Right lobe of liver (tissue), 6 donors: ENCODE measurements around the gene SPEF1. TPM values are rescaled to one million over a fixed set of nuclear protein-coding genes. Genes with fewer than 3 reads are reported as not detected.

ENCODE experiments used
- ATAC-seq, 4 donors: fragments of 200-7000 bp; cut with Tn5 transposase; one replicate each; pipeline ENCODE4 v1.9.1; 2020; ENCODE audit warnings: mild to moderate bottlenecking in 4 of 4, moderate library complexity in 4 of 4
- DNase-seq, 3 donors: peaks; one replicate each; pipeline ENCODE4 v3.0.0-alpha.2; 2020
- H3K27ac ChIP-seq, 3 donors: fragments of 200-600 bp; one replicate each; pipeline ENCODE4 v1.8.0; 2022
- H3K27me3 ChIP-seq, 2 donors: fragments of 200-600 bp; one replicate each; pipeline ENCODE4 v1.8.0; 2022
- H3K36me3 ChIP-seq, 4 donors: fragments of 200-600 bp; sonication (generic) in 1 of 4; one replicate each; pipeline versions ENCODE4 v1.5.1 to v1.8.0; 2017 to 2022; ENCODE audit warnings: control low read depth in 1 of 4
- H3K4me1 ChIP-seq, 4 donors: fragments of 200-600 bp; sonication (generic) in 1 of 4; one replicate each; pipeline versions ENCODE4 v1.5.1 to v1.8.0; 2017 to 2022; ENCODE audit warnings: control low read depth in 1 of 4
- H3K4me3 ChIP-seq, 3 donors: fragments of 200-600 bp; one replicate each; pipeline ENCODE4 v1.8.0; 2022
- H3K9me3 ChIP-seq, 4 donors: fragments of 200-600 bp; sonication (generic) in 1 of 4; one replicate each; pipeline versions ENCODE4 v1.5.1 to v1.8.0; 2017 to 2022; ENCODE audit warnings: control low read depth in 1 of 4
- CTCF ChIP-seq, 4 donors: fragments of 200-600 bp in 3 of 4; fragments of 450-650 bp in 1 of 4; IDR thresholded peaks; one replicate each; pipeline versions ENCODE4 v1.5.1 to v1.8.0; 2016 to 2022; ENCODE audit warnings: antibody characterized with exemption in 4 of 4, mild to moderate bottlenecking in 2 of 4
- POLR2A ChIP-seq: fragments of 450-650 bp; IDR thresholded peaks from one replicate; pipeline ENCODE4 v1.6.1; 2017; ENCODE audit warnings: antibody characterized with exemption, mild to moderate bottlenecking
- WGBS: methylation state at CpG from one replicate; pipeline ENCODE4 v1.1.6; 2018; ENCODE audit warnings: low coverage, low lambda C conversion rate; ENCODE audit not compliant: insufficient coverage; ENCODE audit errors: missing lambda C conversion rate; 5-methylcytosine and 5-hydroxymethylcytosine counted together
- intact Hi-C, 2 donors: fragments of 100-400 bp; cut with DNase I; formaldehyde crosslinking; loops; one replicate each; pipeline versions ENCODE4 v1.11.2 to v1.14.1; 2022
- total RNA-seq, 6 experiments: library from RNA; depleted of rRNA in 2 of 6; stranded (reverse); fragments of >200 nt in 2 of 6; fragmentation: NEBNext Ultra II Directional in 3 of 6; extraction: Animal tissue kit (Norgen Biotek cat#: 25700) in 3 of 6; gene quantifications; one replicate each; pipeline versions ENCODE4 v1.1.0 to v1.2.4, GENCODE V29; 2016 to 2023
- donor health status: DM: no; HTN: yes; CAD: no.
- donor health status: DM: no; HTN: no; CAD: no.
- donor health status: DM: no; HTN: no; CAD: no.
- donor health status: DM: no; HTN: yes; CAD: no.
- donor health status: DM: no; HTN: yes; CAD: no.

The SPEF1 gene
- total RNA-seq, 6 experiments from 2014 or later = not detected

GRCh38 chr20:3751305-3751674 lies 30.0 kb downstream of the SPEF1 start:
- no peak for ATAC-seq
- intact Hi-C loops = no loop called here
- WGBS = 65% methylated on average over 4 of the region's 31 CpGs
- no peaks in the 10 kb centered on the region for H3K36me3 ChIP-seq
- H3K9me3 ChIP-seq = no peaks in the 10 kb centered on the region
- peak overlapping the region in 1 of 3 donors; percentile 39 for H3K4me3 ChIP-seq
- peak in 1 of 3 donors; percentile 42 for DNase-seq
- TF ChIP-seq POLR2A = no peak
- no peak for TF ChIP-seq CTCF (IDR thresholded peaks at IDR 0.05)
- peaks cover 0 to 23% (median 0%) of the 10 kb centered on the region in 4 donors for H3K4me1 ChIP-seq
- H3K27ac ChIP-seq = no peak overlapping the region
- peaks cover 0 to 6% of the 10 kb centered on the region in 2 donors for H3K27me3 ChIP-seq

- Histone ChIP-seq H3K9me3 (no peaks in the 10 kb centered on the region), H3K27ac (no peak overlapping the region), H3K4me3 (no peak overlapping the region), H3K36me3 (no peaks in the 10 kb centered on the region), H3K27me3 (peaks cover 0 to 6% of the 10 kb centered on the region in 2 donors), H3K4me1 (peaks cover 0 to 23% (median 0%) of the 10 kb centered on the region in 4 donors)
- ATAC-seq (peak in 3 of 4 donors; percentile 11 to 32 (median 18)), DNase-seq (peak in 1 of 3 donors; percentile 42)
- intact Hi-C loops = no loop called here
- TF ChIP-seq POLR2A = no peak
- peak; percentile 45 to 78 (median 55) for TF ChIP-seq CTCF (IDR thresholded peaks at IDR 0.05)
- no CpG with 5 or more reads among the region's 72 CpGs for WGBS
Observed at GRCh38 chr20:3749689-3750531, 31.3 kb downstream of the SPEF1 start.

GRCh38 chr20:3749087-3749688 lies 32.1 kb downstream of the SPEF1 start:
- WGBS = 68% methylated on average over 8 of the region's 24 CpGs
- H3K27me3 ChIP-seq = peaks cover 0 to 6% of the 10 kb centered on the region in 2 donors
- H3K4me1 ChIP-seq = peaks cover 0 to 23% (median 0%) of the 10 kb centered on the region in 4 donors
- H3K4me3 ChIP-seq = no peak overlapping the region
- H3K27ac ChIP-seq = no peak overlapping the region
- H3K9me3 ChIP-seq = no peaks in the 10 kb centered on the region
- H3K36me3 ChIP-seq = no peaks in the 10 kb centered on the region
- TF ChIP-seq POLR2A = no peak
- TF ChIP-seq CTCF (IDR thresholded peaks at IDR 0.05) = no peak
- DNase-seq = peak in 1 of 3 donors; percentile 40
- intact Hi-C loops = no loop called here
- ATAC-seq = no peak

- Histone ChIP-seq H3K27me3 (peaks cover 0 to 6% of the 10 kb centered on the region in 2 donors), H3K9me3 (no peaks in the 10 kb centered on the region), H3K4me3 (no peak overlapping the region), H3K4me1 (peaks cover 0 to 23% (median 0%) of the 10 kb centered on the region in 4 donors), H3K36me3 (no peaks in the 10 kb centered on the region), H3K27ac (no peak overlapping the region)
- WGBS = no CpG with 5 or more reads among the region's 16 CpGs
- ATAC-seq = no peak
- DNase-seq = peak in 1 of 3 donors; percentile 36
- intact Hi-C loops = no loop called here
- TF ChIP-seq POLR2A = no peak
- TF ChIP-seq CTCF (IDR thresholded peaks at IDR 0.05) = no peak
Observed at GRCh38 chr20:3748073-3748472, 33.2 kb downstream of the SPEF1 start.
